Mucosa of gallbladder (tissue), 1 donor: Measurements from ENCODE around the gene KCNE2. TPM values are rescaled to one million over a fixed set of nuclear protein-coding genes. Genes with fewer than 3 reads are reported as not detected.

Experiments
- DNase-seq: peaks from one replicate; pipeline ENCODE4 v3.0.0-alpha.2; 2020; ENCODE audit warnings: low spot score
- total RNA-seq: library from RNA; stranded (reverse); gene quantifications from one replicate; pipeline ENCODE4 v1.2.1, GENCODE V29; 2021
- donor health status: DM: no; HTN: no; CAD: no.

The KCNE2 gene
- total RNA-seq = not detected

- DNase-seq = no peak
These were observed at the start of gene KCNE2 for GRCh38 chr21:34363733-34364132. Gene KCNE2 (plus strand): TSS chr21:34364006. CDS start chr21:34370479, 6,473 bp downstream.

GRCh38 chr21:34319585-34319984, 44.2 kb upstream of the KCNE2 start:
- no peak for DNase-seq

GRCh38 chr21:34320011-34320410, 43.8 kb upstream of the KCNE2 start:
- DNase-seq = no peak

GRCh38 chr21:34330055-34330454, 33.8 kb upstream of the KCNE2 start:
- no peak for DNase-seq

GRCh38 chr21:34331726-34332125, 32.1 kb upstream of the KCNE2 start:
- DNase-seq = no peak

GRCh38 chr21:34332347-34332746, 31.5 kb upstream of the KCNE2 start:
- no peak for DNase-seq

- no peak for DNase-seq
These were observed 30.6 kb upstream of the KCNE2 start for GRCh38 chr21:34333121-34333739.

- peak; percentile 14 for DNase-seq
These were observed 28.5 kb upstream of the KCNE2 start for GRCh38 chr21:34335316-34335715.

- DNase-seq = no peak
These were observed 27.6 kb upstream of the KCNE2 start for GRCh38 chr21:34336245-34336644.

GRCh38 chr21:34336756-34337391, 26.9 kb upstream of the KCNE2 start:
- DNase-seq = no peak

- DNase-seq = no peak
These were observed 26.1 kb upstream of the KCNE2 start for GRCh38 chr21:34337741-34338140.

GRCh38 chr21:34338226-34338625, 25.6 kb upstream of the KCNE2 start:
- no peak for DNase-seq

- no peak for DNase-seq
These were observed 23.7 kb upstream of the KCNE2 start for GRCh38 chr21:34340061-34340460.

GRCh38 chr21:34342476-34342875, 21.3 kb upstream of the KCNE2 start:
- DNase-seq = no peak

GRCh38 chr21:34343347-34343746, 20.5 kb upstream of the KCNE2 start:
- no peak for DNase-seq

GRCh38 chr21:34343838-34344381, 19.9 kb upstream of the KCNE2 start:
- DNase-seq = no peak

GRCh38 chr21:34344584-34344983, 19.2 kb upstream of the KCNE2 start:
- no peak for DNase-seq

GRCh38 chr21:34345091-34345871, 18.5 kb upstream of the KCNE2 start:
- DNase-seq = no peak

GRCh38 chr21:34345892-34346291, 17.9 kb upstream of the KCNE2 start:
- peak; percentile 41 for DNase-seq

- DNase-seq = no peak
These were observed 14.8 kb upstream of the KCNE2 start for GRCh38 chr21:34348890-34349519.

- peak; percentile 71 for DNase-seq
These were observed 12.0 kb upstream of the KCNE2 start for GRCh38 chr21:34351786-34352241.

- no peak for DNase-seq
These were observed 11.2 kb upstream of the KCNE2 start for GRCh38 chr21:34352556-34352955.
